ENCODE data around the gene PTGDS.
A peak's percentile ranks its signal among the peaks of the same experiment; 100 is the strongest.

Gene PTGDS

GRCh38 chr9:137021979-137022661 lies 44.8 kb downstream of the PTGDS start (continued):
- TF ChIP-seq ZNF701 (tag by site-specific recombination; IDR thresholded peaks at IDR 0.05) (no peak), ZBTB8A (tag by site-specific recombination; IDR thresholded peaks at IDR 0.05) (peak; percentile 50), KLF1 (tag by site-specific recombination; IDR thresholded peaks at IDR 0.05) (peak; percentile 97), BCL11A (tag by site-specific recombination; IDR thresholded peaks at IDR 0.05; ENCODE audit: low read depth) (peak; percentile 67; the same call in 1 of the 2 replicates), HIC1 (tag by site-specific recombination; IDR thresholded peaks at IDR 0.05) (peak; percentile 13; the same call in 1 of the 2 replicates), ZNF488 (tag by site-specific recombination; IDR thresholded peaks at IDR 0.05) (no peak), KLF17 (tag by site-specific recombination; IDR thresholded peaks at IDR 0.05) (0 out of 2 replicates have a peak, but pooled peaks have one; percentile 24), ZBTB17 (tag by site-specific recombination; IDR thresholded peaks at IDR 0.05) (peak; percentile 22; the same call in 1 of the 2 replicates), ZNF600 (tag by site-specific recombination; IDR thresholded peaks at IDR 0.05) (peak; percentile 28; the same call in 1 of the 2 replicates), KLF10 (tag by site-specific recombination; IDR thresholded peaks at IDR 0.05) (0 out of 2 replicates have a peak, but pooled peaks have one; percentile 43), ZNF704 (tag by site-specific recombination; IDR thresholded peaks at IDR 0.05) (no peak), KLF7 (tag by site-specific recombination; IDR thresholded peaks at IDR 0.05; ENCODE audit: borderline replicate concordance) (0 out of 2 replicates have a peak, but pooled peaks have one; percentile 23), SP2 (tag by site-specific recombination; IDR thresholded peaks at IDR 0.05) (peak; percentile 84), PRDM2 (tag by site-specific recombination; IDR thresholded peaks at IDR 0.05; ENCODE audit: borderline replicate concordance) (0 out of 2 replicates have a peak, but pooled peaks have one; percentile 85), PATZ1 (tag by site-specific recombination; IDR thresholded peaks at IDR 0.05) (peak; percentile 84)

All from HEK293 (cell line).